HG03280 (cell line): ENCODE data around the gene CISH.

Source experiments
- ATAC-seq: cut with Tn5 transposase; IDR thresholded peaks from one replicate; pipeline ENCODE4 v1.9.1; 2021; ENCODE audit warnings: mild to moderate bottlenecking, moderate library complexity; ENCODE audit not compliant: unreplicated experiment

Gene CISH

GRCh38 chr3:50600141-50600753, 11.3 kb downstream of the CISH start:
- ATAC-seq: no peak

GRCh38 chr3:50599716-50600118, 11.9 kb downstream of the CISH start:
- ATAC-seq: no peak

GRCh38 chr3:50599115-50599715, 12.4 kb downstream of the CISH start:
- ATAC-seq: no peak

DNA sequence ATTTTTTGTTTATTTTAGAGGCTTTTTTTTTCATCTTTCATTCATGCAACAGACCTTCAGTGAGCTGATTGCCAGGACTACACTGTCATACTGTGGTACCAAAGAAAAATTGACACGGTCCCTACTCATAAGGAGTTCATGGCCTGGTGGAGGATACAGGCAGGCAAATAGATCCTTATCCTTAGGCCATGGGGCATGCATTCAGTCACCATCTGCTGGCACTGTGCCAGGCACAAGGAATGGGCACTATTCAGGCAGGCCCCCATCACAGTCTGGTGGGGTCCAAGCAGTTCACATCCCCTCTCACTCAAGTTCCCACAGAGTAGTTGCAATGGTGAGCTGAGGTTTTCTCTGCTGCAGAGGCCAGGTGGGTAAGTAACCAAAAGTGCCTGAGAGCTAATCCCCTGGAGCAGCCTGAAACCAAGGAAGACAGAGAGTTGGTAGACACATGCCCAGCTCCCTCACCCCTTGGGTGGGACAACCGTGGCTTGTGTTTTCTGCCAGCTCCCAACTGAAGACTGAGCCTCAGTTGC, 17.3 kb downstream of the CISH start:
- ATAC-seq: no peak

DNA sequence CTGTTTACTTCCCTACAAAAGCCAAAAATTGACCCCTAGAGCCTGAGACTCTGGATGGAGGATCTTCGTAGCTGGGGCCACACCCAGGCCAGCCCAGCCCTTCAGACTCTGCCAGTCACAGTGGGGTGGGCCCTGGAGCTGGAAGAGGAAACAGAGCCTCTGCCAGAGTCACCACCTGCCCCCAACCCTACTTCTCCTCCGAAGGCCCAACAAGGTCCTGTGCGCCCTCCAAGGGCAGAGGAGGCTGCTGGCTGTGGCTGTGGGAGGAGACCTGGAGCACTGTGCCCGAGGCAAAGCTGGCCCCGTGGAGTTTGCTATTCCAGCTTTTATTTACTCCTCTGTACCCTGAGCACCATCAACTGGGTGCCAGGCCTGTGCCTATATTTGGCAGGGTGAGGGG, 19.0 kb downstream of the CISH start:
- no peak for ATAC-seq

DNA sequence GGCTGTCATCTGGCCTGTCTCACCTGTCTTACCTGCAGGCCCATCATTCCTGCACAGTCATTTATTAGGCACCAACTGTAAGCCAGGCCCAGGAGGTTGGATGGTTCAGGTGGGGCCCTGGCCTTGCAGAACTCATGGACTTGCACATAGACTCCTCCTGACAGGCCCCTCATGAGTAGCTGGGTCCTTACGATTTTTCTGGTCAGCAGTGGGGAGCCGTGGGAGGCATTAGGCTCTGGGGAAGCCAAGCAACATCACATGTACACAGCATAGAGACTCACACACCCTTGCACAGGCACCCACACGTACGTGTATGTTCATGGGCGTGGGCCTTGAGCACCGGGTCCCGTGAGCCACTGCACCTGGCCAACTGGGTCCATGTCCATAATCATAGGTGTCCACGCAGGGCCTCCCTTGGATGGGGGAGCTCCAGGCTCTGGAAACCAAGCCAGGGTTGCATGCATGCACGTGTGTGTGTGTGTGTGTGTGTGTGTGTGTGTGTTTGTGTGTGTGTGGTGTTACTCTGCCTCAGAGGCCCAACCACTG, 20.3 kb downstream of the CISH start:
- ATAC-seq: peak; percentile 1

GRCh38 chr3:50588759-50589433, 22.7 kb downstream of the CISH start:
- ATAC-seq: no peak

GRCh38 chr3:50587806-50588758, 23.5 kb downstream of the CISH start:
- no peak for ATAC-seq

- ATAC-seq: no peak
Observed at GRCh38 chr3:50587373-50587772, 24.2 kb downstream of the CISH start.

GRCh38 chr3:50586763-50587070, 24.9 kb downstream of the CISH start:
- ATAC-seq: no peak

GRCh38 chr3:50585919-50586762, 25.4 kb downstream of the CISH start:
- ATAC-seq: no peak

- ATAC-seq: no peak
Observed at GRCh38 chr3:50584391-50584790, 27.2 kb downstream of the CISH start.

GRCh38 chr3:50583897-50584296, 27.7 kb downstream of the CISH start:
- ATAC-seq: no peak

DNA sequence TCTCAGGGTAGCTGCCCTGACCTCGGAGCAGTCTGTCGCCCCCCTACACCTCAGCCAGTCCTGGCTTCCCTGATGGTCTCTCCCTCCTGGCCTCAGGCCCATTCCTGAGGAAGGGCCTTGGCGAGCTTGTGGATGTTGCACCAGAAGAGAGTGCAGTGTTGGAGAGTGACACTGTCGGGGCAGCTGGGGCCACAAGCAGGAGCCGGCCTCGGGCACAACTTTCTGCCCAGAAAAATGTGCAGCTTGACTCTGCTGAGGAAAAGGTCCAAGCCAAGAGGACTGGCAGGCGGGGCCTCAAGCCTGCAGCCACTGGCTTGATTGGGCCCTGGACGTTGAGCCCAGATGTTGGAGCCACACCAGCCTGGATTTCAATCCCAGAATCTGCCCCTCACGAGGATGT, 29.5 kb downstream of the CISH start:
- ATAC-seq: no peak

DNA sequence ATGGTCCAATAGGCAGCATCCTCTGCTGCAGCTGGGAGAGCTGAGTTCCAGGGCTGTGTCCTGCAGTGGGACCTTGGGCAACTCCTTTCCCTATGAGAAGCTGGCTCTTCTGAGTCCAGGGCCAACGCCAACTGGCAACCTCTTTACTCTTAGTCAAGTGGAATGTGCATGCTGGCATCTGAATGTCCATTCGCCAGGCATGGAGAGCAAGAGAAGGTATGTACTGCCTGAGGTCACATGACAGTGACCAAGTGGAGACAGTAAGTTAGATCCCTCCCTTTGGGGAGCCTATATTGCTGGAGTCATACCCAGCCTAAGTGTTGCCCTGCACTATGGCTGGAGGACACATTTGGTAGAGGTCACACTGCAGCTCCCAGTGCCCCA, 30.1 kb downstream of the CISH start:
- ATAC-seq: no peak

DNA sequence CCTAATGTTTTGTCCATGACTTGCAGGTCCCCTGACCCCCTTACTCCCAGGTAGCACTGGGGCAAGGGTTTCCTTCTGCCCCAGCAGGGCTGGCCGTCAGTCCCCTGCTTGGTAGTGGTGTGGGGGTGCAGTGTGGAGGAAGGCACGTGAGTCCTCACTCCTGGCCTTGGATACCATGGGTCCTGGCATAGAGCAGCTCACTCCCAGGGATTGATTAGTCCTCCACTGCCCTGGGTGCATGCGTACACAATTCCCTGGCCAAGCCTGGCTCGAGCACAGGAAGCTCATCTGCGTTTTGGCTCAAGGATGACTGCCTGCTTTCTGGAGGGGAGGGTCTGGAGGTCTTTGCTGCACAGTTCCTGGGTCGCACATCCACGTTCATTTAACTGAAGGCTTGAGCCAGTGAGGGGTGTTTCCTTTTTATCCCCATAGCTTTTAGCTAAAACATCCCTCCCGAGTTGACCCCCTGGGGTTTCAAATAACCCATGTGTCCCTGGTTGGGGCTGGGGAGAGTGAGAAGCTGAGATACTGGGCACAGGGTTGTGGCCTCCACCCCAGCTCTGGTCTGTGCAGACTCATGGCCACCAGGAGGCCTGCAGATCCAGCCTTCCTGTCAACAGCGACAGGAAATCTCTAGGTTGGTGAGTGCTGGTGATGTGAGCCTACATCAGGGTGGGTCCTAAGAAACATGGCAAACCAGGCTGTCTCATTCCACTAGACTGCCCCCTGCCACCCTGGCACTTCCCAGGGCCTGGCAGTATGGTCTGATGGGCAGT, 30.7 kb downstream of the CISH start:
- no peak for ATAC-seq

- no peak for ATAC-seq
Observed at GRCh38 chr3:50577348-50577747, 34.2 kb downstream of the CISH start.

DNA sequence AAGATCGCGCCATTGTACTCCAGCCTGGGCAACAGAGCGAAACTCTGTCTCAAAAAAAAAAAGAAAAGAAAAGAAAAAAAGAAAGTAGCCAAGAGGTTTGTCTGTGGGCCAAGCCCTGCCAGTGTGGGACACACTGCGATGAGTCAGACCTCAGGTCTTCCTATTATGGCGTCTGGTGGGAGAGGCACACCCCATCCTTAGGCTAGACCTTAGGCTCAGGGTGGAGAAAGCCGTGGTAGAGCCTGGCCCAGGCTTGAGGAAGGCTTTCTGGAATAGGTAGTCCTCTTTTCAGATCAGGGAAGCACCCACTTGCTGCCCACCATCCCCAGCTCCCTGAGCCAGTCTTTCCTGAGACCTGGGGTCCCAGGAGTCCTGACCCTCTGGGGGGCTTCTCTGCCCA, 36.2 kb downstream of the CISH start:
- ATAC-seq: no peak

DNA sequence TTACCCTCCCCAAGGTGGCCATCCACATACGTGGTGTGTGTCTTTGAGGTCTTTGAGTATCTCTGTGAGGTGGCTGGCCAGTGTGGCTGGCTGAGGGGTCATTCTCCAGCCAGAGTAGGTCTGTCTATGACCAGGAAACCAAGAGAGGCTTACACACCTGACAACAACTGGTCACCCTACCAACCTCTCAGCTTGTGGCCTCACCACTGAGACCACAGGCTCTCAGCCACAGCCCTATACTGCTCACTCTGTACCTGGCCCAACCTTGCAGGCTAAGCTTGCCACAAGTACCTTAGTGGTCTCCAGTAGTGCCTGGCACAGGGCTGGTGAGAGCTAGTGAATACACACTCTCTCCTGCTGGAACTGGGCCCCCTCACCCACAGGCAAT, 37.1 kb downstream of the CISH start:
- ATAC-seq: no peak
